SK-N-SH (cell line): ENCODE data around the gene DNHD1. TPM values are rescaled to one million over a fixed set of nuclear protein-coding genes. Genes with fewer than 3 reads are reported as not detected.

Experiments used
- CTCF ChIA-PET: fragments of 300-600, 350-600 bp; formaldehyde crosslinking; extraction: SDS; loops from one replicate; lab custom pipeline; 2021; lab: Yijun Ruan, JAX
- POLR2A ChIA-PET: fragments of 350-600 bp; sonication (Branson Sonifier 250); formaldehyde crosslinking; extraction: SDS; loops from one replicate; lab custom pipeline; 2020; ENCODE audit warnings: antibody characterized with exemption, inconsistent platforms; lab: Yijun Ruan, JAX
- DNase-seq: peaks from one replicate; pipeline ENCODE4 v3.0.0; 2012
- H2AFZ ChIP-seq: fragments of 200-600 bp; sonication (generic); 2 replicates; pipeline ENCODE4 v1.8.1; 2016; ENCODE audit warnings: antibody characterized with exemption, mild to moderate bottlenecking, low read depth
- H3F3A ChIP-seq: fragments of 200-600 bp; sonication (generic); replicated peaks from 2 replicates; pipeline ENCODE3; 2016; ENCODE audit warnings: antibody characterized with exemption, mild to moderate bottlenecking; ENCODE audit not compliant: insufficient read depth
- H3K27ac ChIP-seq, 2 experiments: fragments of 200-500 bp in 1 of 2; fragments of 200-600 bp in 1 of 2; sonication (Bioruptor generic) in 1 of 2; sonication (generic), shearing (Covaris generic) in 1 of 2; 2 replicates each; pipeline versions ENCODE4 v1.5.1 to v1.6.1; 2014 to 2016; ENCODE audit warnings: low read depth in 2 of 2, inconsistent platforms in 1 of 2, low read length in 1 of 2, mild to moderate bottlenecking in 1 of 2, mixed read lengths in 1 of 2
- H3K27me3 ChIP-seq: fragments of 200-600 bp; sonication (generic), shearing (Covaris generic); 2 replicates; pipeline ENCODE4 v1.6.1; 2016; ENCODE audit warnings: mixed run types; ENCODE audit not compliant: insufficient read depth
- H3K36me3 ChIP-seq, 2 experiments: fragments of 200-500 bp in 1 of 2; fragments of 200-600 bp in 1 of 2; sonication (Bioruptor generic) in 1 of 2; sonication (generic) in 1 of 2; replicated peaks in 1 of 2; 2 replicates each; pipeline versions ENCODE3 to v1.5.1; 2014 to 2016; ENCODE audit warnings: low read length in 1 of 2, mild to moderate bottlenecking in 1 of 2; ENCODE audit not compliant: insufficient read depth in 2 of 2, control insufficient read depth in 1 of 2
- H3K4me1 ChIP-seq, 2 experiments: fragments of 200-500 bp in 1 of 2; fragments of 200-600 bp in 1 of 2; sonication (Bioruptor generic) in 1 of 2; sonication (generic), shearing (Covaris generic) in 1 of 2; 2 replicates each; pipeline versions ENCODE4 v1.5.1 to v1.6.1; 2014 to 2016; ENCODE audit warnings: low read depth in 1 of 2, low read length in 1 of 2, mixed run types in 1 of 2; ENCODE audit not compliant: insufficient read depth in 2 of 2, control insufficient read depth in 1 of 2
- H3K4me2 ChIP-seq: fragments of 200-600 bp; sonication (generic), shearing (Covaris generic); 2 replicates; pipeline ENCODE4 v1.6.1; 2017; ENCODE audit warnings: mixed run types
- H3K4me3 ChIP-seq, 2 experiments: fragments of 200-500 bp in 1 of 2; fragments of 200-600 bp in 1 of 2; sonication (Bioruptor generic) in 1 of 2; sonication (generic), shearing (Covaris generic) in 1 of 2; 2 replicates each; pipeline versions ENCODE4 v1.5.1 to v1.8.1; 2014 to 2016; ENCODE audit warnings: low read depth in 2 of 2, inconsistent platforms in 1 of 2, low read length in 1 of 2, mild to moderate bottlenecking in 1 of 2, mixed read lengths in 1 of 2, moderate library complexity in 1 of 2
- H3K79me2 ChIP-seq: fragments of 200-600 bp; sonication (generic); 2 replicates; pipeline ENCODE4 v1.8.1; 2017; ENCODE audit warnings: mild to moderate bottlenecking; ENCODE audit not compliant: insufficient read depth
- H3K9ac ChIP-seq: fragments of 200-600 bp; sonication (generic); 2 replicates; pipeline ENCODE4 v1.6.1; 2017; ENCODE audit warnings: mixed run types
- H3K9me2 ChIP-seq: fragments of 200-600 bp; sonication (generic); 2 replicates; pipeline ENCODE4 v1.6.1; 2017; ENCODE audit warnings: mixed run types
- H3K9me3 ChIP-seq: fragments of 200-600 bp; sonication (generic); 2 replicates; pipeline ENCODE4 v1.6.1; 2017; ENCODE audit warnings: mixed run types, mild to moderate bottlenecking, moderate library complexity
- H4K20me1 ChIP-seq: fragments of 200-600 bp; sonication (generic); 2 replicates; pipeline ENCODE4 v1.6.1; 2017; ENCODE audit warnings: mild to moderate bottlenecking, mixed run types; ENCODE audit not compliant: insufficient read depth
- EP300 ChIP-seq, 2 experiments: IDR thresholded peaks; 2 replicates each; pipeline versions ENCODE4 v1.4.0 to v1.6.1; 2012; ENCODE audit warnings: borderline replicate concordance in 1 of 2, low read depth in 1 of 2, low read length in 1 of 2
- FOSL2 ChIP-seq: IDR thresholded peaks from 2 replicates; pipeline ENCODE4 v1.4.0; 2012; ENCODE audit warnings: low read depth, mild to moderate bottlenecking, moderate library complexity, borderline replicate concordance
- GABPA ChIP-seq: IDR thresholded peaks from 2 replicates; pipeline ENCODE4 v1.4.0; 2012; ENCODE audit warnings: low read depth, mild to moderate bottlenecking
- MEF2A ChIP-seq: IDR thresholded peaks from 2 replicates; pipeline ENCODE4 v1.4.0; 2012; ENCODE audit warnings: low read depth, borderline replicate concordance
- NFIC ChIP-seq: IDR thresholded peaks from 2 replicates; pipeline ENCODE4 v1.4.0; 2012; ENCODE audit warnings: borderline replicate concordance
- NRF1 ChIP-seq: IDR thresholded peaks from 2 replicates; pipeline ENCODE4 v1.6.1; 2012; ENCODE audit warnings: low read depth, mild to moderate bottlenecking, low read length
- RAD21 ChIP-seq: IDR thresholded peaks from 2 replicates; pipeline ENCODE4 v1.6.1; 2012; ENCODE audit warnings: mild to moderate bottlenecking, low read length
- RCOR1 ChIP-seq: fragments of 150-350 bp; IDR thresholded peaks from 2 replicates; pipeline ENCODE4 v1.6.1; 2017; ENCODE audit warnings: antibody characterized with exemption, low read length
- RFX5 ChIP-seq: IDR thresholded peaks from 2 replicates; pipeline ENCODE4 v1.6.1; 2012; ENCODE audit warnings: mild to moderate bottlenecking, improper control_type of control experiment, low read length
- RXRA ChIP-seq: IDR thresholded peaks from 2 replicates; pipeline ENCODE4 v1.4.0; 2012; ENCODE audit warnings: low read depth, mild to moderate bottlenecking, borderline replicate concordance
- TAF1 ChIP-seq: IDR thresholded peaks from 2 replicates; pipeline ENCODE4 v1.6.1; 2012; ENCODE audit warnings: low read depth, mild to moderate bottlenecking, low read length, moderate library complexity, borderline replicate concordance
- YY1 ChIP-seq: IDR thresholded peaks from 2 replicates; pipeline ENCODE4 v1.4.0; 2012; ENCODE audit warnings: low read depth, mild to moderate bottlenecking
- WGBS: methylation state at CpG from one replicate; pipeline ENCODE4 v1.1.6; 2017; ENCODE audit warnings: low lambda C conversion rate; 5-methylcytosine and 5-hydroxymethylcytosine counted together
- polyA plus RNA-seq, 3 experiments: library from polyadenylated mRNA; depleted of rRNA; stranded (reverse); fragments of >200 nt; gene quantifications; 2 replicates each; pipeline ENCODE4 v1.2.3, GENCODE V29; 2012
- TF ChIP-seq, protein P1 (sequence below): fragments of 150-350 bp; IDR thresholded peaks from 2 replicates; pipeline ENCODE4 v1.6.1; 2017; ENCODE audit warnings: antibody characterized with exemption, low read length, low read depth, borderline replicate concordance
- TF ChIP-seq, protein P2 (sequence below): IDR thresholded peaks from 2 replicates; pipeline ENCODE4 v1.4.0; 2012; ENCODE audit warnings: low read depth
- TF ChIP-seq, protein P3 (sequence below): IDR thresholded peaks from 2 replicates; pipeline ENCODE4 v1.4.0; 2012; ENCODE audit warnings: low read depth, borderline replicate concordance
- TF ChIP-seq, protein P4 (sequence below): IDR thresholded peaks from 2 replicates; pipeline ENCODE4 v1.6.1; 2012; ENCODE audit warnings: mild to moderate bottlenecking, low read depth, low read length, moderate library complexity

DNHD1 gene
- polyA plus RNA-seq, 1 of the 3 experiments (the other 2 are of a cell fraction): 5.3 TPM

DNA sequence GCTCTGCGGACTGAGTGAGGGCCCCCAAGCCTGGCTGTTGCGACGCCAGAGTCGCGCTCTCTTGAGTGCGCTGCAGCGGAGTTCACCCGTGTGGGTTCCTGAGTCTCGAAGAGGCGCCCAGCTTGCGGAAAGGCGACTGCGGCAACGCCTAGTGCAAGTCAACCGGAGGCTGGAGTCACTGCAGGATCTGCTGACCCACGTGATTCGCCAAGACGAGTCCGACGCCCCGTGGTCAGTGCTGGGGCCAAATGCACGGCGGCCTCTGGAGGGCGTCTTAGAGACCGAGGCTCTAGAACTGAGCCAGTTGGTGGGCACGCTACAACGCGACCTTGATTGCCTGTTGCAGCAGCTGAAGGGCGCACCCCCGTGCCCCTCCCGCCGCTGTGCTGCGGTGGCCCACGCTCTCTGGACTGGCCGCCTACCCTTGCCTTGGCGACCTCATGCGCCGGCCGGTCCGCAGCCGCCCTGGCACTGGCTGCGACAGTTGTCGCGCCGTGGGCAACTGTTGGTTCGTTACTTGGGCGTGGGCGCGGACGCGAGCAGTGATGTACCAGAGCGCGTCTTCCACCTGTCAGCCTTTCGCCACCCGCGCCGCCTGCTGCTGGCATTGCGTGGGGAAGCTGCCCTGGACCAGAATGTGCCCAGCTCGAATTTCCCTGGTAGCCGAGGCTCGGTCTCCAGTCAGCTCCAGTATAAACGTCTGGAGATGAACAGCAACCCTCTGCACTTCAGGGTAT, 73.8 kb downstream of the DNHD1 start (continued):
- TF ChIP-seq, protein P1, sequence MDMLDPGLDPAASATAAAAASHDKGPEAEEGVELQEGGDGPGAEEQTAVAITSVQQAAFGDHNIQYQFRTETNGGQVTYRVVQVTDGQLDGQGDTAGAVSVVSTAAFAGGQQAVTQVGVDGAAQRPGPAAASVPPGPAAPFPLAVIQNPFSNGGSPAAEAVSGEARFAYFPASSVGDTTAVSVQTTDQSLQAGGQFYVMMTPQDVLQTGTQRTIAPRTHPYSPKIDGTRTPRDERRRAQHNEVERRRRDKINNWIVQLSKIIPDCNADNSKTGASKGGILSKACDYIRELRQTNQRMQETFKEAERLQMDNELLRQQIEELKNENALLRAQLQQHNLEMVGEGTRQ: no peak
- TF ChIP-seq, protein P2, sequence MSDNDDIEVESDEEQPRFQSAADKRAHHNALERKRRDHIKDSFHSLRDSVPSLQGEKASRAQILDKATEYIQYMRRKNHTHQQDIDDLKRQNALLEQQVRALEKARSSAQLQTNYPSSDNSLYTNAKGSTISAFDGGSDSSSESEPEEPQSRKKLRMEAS: no peak
- TF ChIP-seq NRF1 (no peak), FOSL2 (no peak), YY1 (no peak)

DNA sequence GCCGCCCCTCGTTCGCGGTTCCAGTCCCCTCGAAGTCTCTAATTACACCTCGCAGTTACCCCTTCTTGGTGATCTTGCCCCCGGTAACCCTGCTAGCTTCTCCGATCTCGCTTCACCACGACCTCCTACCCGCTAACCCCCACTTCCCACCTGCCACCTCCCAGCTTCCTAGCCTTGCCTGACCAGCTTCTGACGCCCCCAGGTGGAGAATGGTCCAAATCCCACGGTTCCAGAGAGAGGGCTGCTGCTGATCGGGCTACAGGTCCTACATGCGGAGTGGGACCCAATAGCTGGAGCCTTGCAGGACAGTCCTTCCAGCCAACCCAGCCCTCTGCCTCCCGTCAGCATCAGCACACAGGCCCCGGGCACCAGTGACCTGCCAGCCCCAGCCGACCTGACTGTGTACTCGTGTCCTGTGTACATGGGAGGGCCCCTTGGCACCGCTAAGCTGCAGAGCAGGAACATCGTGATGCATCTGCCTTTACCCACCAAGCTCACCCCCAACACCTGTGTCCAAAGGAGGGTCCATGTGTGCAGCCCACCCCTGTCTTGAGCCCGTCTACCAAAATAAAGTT, 74.4 kb downstream of the DNHD1 start:
- Histone ChIP-seq H3K9me2 (no peaks in the 10 kb centered on the region), H3K27ac (peak overlapping the region in 1 of 2 experiments; percentile 31; a peak in 2 of 4 replicates), H3K4me1 (peaks cover 10 to 17% of the 10 kb centered on the region in 2 experiments), H3K9me3 (no peaks in the 10 kb centered on the region), H3K79me2 (no peaks in the 10 kb centered on the region), H3K27me3 (no peaks in the 10 kb centered on the region), H3K4me3 (no peak overlapping the region), H2AFZ (no peak overlapping the region), H3K9ac (no peak overlapping the region), H3K36me3 (no peaks in the 10 kb centered on the region), H3K4me2 (no peak overlapping the region), H4K20me1 (no peaks in the 10 kb centered on the region; the same call in 1 of the 2 replicates), H3F3A (peaks cover 9% of the 10 kb centered on the region)
- no peak for TF ChIP-seq MEF2A
- no peak for DNase-seq
- 93% methylated on average over 16 of the region's 22 CpGs for WGBS
- ChIA-PET POLR2A (no interaction called here), CTCF (interaction anchor here (0.7 to 1.2 kb wide), 3 partner anchors 14 to 40 kb away, joined by 3 to 4 read pairs (median 3); no protein-coding TSS in a partner anchor)

DNA sequence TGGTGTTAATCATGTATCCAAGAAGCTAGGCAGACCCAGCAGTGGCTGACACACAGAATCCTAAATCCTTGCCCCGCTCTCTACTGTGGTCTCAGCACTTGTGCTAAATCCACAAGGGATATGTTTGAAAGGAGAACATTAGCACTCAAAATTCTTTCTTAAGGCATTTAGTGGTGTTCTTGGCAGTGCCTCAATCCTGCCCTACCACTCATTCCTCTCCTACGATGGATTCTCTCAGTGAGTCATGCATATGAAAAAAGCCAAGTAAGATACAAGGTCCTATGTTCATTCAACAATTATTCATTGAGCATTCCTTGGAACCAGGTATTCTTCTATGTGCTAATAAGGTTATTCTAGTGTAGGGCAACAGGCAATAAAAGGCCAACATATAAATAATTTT, 75.1 kb downstream of the DNHD1 start:
- no peaks in the 10 kb centered on the region for H3K27me3 ChIP-seq
- H3K4me3 ChIP-seq: no peak overlapping the region
- H3K79me2 ChIP-seq: no peaks in the 10 kb centered on the region
- H4K20me1 ChIP-seq: no peaks in the 10 kb centered on the region; the same call in 1 of the 2 replicates
- DNase-seq: no peak
- H2AFZ ChIP-seq: no peak overlapping the region
- no peaks in the 10 kb centered on the region for H3K36me3 ChIP-seq
- no peaks in the 10 kb centered on the region for H3K9me2 ChIP-seq
- POLR2A ChIA-PET: no interaction called here
- CTCF ChIA-PET: interaction anchor here (1.2 kb wide), 1 partner anchor 41 kb away, joined by 4 read pairs; no protein-coding TSS in a partner anchor
- H3K27ac ChIP-seq: peak overlapping the region in 1 of 2 experiments; percentile 31; a peak in 2 of 4 replicates
- no peaks in the 10 kb centered on the region for H3K9me3 ChIP-seq
- H3F3A ChIP-seq: peaks cover 16% of the 10 kb centered on the region
- peaks cover 17 to 24% of the 10 kb centered on the region in 2 experiments for H3K4me1 ChIP-seq
- no peak overlapping the region for H3K9ac ChIP-seq
- 52% methylated on average over 2 of the region's 2 CpGs for WGBS
- H3K4me2 ChIP-seq: no peak overlapping the region
- no peak for TF ChIP-seq RAD21
- TF ChIP-seq, protein P2: no peak
- TF ChIP-seq NFIC: peak; percentile 80
- no peak for TF ChIP-seq TAF1
- TF ChIP-seq, protein P3, sequence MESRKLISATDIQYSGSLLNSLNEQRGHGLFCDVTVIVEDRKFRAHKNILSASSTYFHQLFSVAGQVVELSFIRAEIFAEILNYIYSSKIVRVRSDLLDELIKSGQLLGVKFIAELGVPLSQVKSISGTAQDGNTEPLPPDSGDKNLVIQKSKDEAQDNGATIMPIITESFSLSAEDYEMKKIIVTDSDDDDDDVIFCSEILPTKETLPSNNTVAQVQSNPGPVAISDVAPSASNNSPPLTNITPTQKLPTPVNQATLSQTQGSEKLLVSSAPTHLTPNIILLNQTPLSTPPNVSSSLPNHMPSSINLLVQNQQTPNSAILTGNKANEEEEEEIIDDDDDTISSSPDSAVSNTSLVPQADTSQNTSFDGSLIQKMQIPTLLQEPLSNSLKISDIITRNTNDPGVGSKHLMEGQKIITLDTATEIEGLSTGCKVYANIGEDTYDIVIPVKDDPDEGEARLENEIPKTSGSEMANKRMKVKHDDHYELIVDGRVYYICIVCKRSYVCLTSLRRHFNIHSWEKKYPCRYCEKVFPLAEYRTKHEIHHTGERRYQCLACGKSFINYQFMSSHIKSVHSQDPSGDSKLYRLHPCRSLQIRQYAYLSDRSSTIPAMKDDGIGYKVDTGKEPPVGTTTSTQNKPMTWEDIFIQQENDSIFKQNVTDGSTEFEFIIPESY: no peak
- no peak for TF ChIP-seq GABPA
- no peak for TF ChIP-seq EP300 (IDR thresholded peaks at IDR 0.05; ENCODE audit: borderline replicate concordance in 1 of 2, low read depth in 1 of 2, low read length in 1 of 2)
- no peak for TF ChIP-seq RXRA
- TF ChIP-seq RFX5: no peak
- TF ChIP-seq RCOR1: no peak
- TF ChIP-seq, protein P4, sequence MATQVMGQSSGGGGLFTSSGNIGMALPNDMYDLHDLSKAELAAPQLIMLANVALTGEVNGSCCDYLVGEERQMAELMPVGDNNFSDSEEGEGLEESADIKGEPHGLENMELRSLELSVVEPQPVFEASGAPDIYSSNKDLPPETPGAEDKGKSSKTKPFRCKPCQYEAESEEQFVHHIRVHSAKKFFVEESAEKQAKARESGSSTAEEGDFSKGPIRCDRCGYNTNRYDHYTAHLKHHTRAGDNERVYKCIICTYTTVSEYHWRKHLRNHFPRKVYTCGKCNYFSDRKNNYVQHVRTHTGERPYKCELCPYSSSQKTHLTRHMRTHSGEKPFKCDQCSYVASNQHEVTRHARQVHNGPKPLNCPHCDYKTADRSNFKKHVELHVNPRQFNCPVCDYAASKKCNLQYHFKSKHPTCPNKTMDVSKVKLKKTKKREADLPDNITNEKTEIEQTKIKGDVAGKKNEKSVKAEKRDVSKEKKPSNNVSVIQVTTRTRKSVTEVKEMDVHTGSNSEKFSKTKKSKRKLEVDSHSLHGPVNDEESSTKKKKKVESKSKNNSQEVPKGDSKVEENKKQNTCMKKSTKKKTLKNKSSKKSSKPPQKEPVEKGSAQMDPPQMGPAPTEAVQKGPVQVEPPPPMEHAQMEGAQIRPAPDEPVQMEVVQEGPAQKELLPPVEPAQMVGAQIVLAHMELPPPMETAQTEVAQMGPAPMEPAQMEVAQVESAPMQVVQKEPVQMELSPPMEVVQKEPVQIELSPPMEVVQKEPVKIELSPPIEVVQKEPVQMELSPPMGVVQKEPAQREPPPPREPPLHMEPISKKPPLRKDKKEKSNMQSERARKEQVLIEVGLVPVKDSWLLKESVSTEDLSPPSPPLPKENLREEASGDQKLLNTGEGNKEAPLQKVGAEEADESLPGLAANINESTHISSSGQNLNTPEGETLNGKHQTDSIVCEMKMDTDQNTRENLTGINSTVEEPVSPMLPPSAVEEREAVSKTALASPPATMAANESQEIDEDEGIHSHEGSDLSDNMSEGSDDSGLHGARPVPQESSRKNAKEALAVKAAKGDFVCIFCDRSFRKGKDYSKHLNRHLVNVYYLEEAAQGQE: no peak
- TF ChIP-seq NRF1: no peak
- peak; percentile 86 for TF ChIP-seq FOSL2
